Measurements from ENCODE around the gene SLC22A13.

DNA sequence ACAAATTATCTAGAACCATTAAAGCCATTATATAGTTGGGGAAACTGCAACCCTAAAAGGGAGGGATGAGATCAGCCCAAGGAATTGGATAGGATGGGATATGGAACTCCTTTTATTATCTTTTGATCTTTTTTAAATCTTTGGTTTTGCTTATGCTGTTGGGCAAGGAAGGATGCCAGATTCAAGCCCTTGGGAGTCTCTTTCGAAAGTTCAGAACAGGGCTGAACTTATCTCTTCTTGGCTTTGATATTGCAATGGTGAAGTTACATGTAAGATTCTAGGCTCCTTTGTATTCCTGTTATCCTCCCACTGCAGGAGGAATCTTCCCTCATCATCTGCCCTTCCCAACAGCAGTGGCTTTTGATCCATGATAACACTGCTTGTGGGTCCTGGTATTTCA is 10.0 kb upstream of the SLC22A13 start:
- TF ChIP-seq, protein P1, sequence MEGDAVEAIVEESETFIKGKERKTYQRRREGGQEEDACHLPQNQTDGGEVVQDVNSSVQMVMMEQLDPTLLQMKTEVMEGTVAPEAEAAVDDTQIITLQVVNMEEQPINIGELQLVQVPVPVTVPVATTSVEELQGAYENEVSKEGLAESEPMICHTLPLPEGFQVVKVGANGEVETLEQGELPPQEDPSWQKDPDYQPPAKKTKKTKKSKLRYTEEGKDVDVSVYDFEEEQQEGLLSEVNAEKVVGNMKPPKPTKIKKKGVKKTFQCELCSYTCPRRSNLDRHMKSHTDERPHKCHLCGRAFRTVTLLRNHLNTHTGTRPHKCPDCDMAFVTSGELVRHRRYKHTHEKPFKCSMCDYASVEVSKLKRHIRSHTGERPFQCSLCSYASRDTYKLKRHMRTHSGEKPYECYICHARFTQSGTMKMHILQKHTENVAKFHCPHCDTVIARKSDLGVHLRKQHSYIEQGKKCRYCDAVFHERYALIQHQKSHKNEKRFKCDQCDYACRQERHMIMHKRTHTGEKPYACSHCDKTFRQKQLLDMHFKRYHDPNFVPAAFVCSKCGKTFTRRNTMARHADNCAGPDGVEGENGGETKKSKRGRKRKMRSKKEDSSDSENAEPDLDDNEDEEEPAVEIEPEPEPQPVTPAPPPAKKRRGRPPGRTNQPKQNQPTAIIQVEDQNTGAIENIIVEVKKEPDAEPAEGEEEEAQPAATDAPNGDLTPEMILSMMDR (IDR thresholded peaks at IDR 0.05), result no peak
- TF ChIP-seq POLR2A (IDR thresholded peaks at IDR 0.05), result no peak

All from body of pancreas (tissue), 4 donors.